RWPE1 (cell line): ENCODE measurements around the gene PAFAH1B2.

ENCODE experiments used
- CTCF ChIA-PET: fragments of 350-600 bp; sonication (Branson Sonifier 250); formaldehyde crosslinking; extraction: SDS; loops from one replicate; lab custom pipeline; 2021; lab: Yijun Ruan, JAX
- POLR2A ChIA-PET: fragments of 400-600 bp; formaldehyde crosslinking; extraction: SDS; loops from one replicate; lab custom pipeline; 2020; ENCODE audit warnings: antibody characterized with exemption; ENCODE audit not compliant: low non-redundant PET; lab: Yijun Ruan, JAX
- DNase-seq: peaks from one replicate; pipeline ENCODE4 v3.0.0; 2012; ENCODE audit warnings: low spot score
- H3K27ac ChIP-seq: fragments of 450-650 bp; 2 replicates; pipeline ENCODE4 v1.5.1; 2017
- TF ChIP-seq, protein P1 (sequence below): fragments of 450-650 bp; conservative IDR thresholded peaks from 2 replicates; pipeline ENCODE4 v1.5.1; 2017; ENCODE audit warnings: low read depth, mild to moderate bottlenecking

Gene PAFAH1B2

DNA sequence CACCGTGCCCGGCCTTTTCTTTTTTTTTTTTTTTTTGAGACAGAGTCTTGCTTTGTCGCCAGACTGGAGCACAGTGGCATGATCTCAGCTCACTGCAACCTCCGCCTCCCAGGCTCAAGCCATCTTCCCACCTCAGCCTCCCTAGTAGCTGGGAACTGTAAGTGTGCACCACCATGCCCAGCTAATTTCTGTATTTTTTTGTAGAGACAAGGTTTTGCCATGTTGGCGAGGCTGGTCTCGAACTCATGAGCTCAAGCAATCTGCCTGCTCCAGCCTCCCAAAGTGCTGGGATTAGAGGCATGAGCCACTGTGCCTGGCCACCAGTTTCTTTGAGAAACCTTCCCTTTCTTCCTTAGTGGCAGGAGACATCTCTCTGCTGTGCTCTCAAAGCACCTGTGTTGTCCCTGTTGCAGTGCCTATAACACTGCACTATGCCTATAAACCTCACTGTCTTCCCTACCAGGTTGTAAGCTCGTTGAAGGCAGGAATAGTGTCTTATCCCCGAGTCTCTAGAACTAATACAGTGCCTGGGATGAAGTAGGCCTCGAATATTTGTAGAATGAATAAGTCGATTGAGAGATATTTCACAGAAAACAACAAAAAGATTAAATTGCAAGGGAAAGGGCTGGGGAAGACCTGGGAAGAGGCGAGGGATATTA lies 68.7 kb downstream of the PAFAH1B2 start:
- H3K27ac ChIP-seq: no peak overlapping the region
- CTCF ChIA-PET: interaction anchor here (3.3 kb wide), 1 partner anchor 14 kb away, joined by 12 read pairs; no protein-coding TSS in a partner anchor
- TF ChIP-seq, protein P1, sequence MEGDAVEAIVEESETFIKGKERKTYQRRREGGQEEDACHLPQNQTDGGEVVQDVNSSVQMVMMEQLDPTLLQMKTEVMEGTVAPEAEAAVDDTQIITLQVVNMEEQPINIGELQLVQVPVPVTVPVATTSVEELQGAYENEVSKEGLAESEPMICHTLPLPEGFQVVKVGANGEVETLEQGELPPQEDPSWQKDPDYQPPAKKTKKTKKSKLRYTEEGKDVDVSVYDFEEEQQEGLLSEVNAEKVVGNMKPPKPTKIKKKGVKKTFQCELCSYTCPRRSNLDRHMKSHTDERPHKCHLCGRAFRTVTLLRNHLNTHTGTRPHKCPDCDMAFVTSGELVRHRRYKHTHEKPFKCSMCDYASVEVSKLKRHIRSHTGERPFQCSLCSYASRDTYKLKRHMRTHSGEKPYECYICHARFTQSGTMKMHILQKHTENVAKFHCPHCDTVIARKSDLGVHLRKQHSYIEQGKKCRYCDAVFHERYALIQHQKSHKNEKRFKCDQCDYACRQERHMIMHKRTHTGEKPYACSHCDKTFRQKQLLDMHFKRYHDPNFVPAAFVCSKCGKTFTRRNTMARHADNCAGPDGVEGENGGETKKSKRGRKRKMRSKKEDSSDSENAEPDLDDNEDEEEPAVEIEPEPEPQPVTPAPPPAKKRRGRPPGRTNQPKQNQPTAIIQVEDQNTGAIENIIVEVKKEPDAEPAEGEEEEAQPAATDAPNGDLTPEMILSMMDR: no peak
- POLR2A ChIA-PET: no interaction called here
- DNase-seq: no peak

DNA sequence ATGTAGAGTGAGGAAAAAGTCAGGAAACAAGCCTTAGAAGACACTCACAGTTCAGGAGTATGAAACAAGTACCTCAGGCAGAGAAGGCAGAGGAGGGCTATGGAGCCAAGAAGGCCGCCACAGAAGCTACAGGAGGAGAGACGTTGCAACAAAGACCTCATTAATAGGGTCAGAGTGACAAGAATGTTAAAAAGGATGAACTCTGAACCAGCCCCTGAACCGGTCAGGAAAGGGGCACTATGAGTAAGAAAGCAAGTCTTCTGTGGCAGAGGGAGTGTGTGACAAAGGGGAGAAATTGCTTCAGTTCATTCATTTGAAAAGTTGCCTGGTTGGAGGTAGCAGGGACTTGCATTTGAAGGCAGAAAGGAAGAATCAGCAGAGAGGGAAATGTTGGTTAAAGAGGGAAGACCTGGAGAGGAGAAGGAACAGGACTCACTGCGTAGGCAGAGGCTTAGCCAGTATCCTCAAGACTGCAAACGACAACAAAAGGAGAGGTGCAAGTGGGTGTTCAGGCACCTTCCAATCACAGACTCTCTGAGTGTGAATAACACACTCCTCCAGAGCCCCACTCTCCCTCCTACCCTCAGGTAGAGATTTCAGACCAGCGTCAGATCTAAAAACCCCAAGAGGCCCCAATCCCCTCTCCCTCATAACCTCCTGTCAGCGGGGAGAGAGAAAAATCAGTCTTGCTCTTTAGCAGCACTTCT lies 70.5 kb downstream of the PAFAH1B2 start:
- no peak for DNase-seq
- H3K27ac ChIP-seq: no peak overlapping the region
- CTCF ChIA-PET: interaction anchor here (1.6 kb wide), 1 partner anchor 13 kb away, joined by 4 read pairs; no protein-coding TSS in a partner anchor
- POLR2A ChIA-PET: no interaction called here
- TF ChIP-seq, protein P1: no peak

DNA sequence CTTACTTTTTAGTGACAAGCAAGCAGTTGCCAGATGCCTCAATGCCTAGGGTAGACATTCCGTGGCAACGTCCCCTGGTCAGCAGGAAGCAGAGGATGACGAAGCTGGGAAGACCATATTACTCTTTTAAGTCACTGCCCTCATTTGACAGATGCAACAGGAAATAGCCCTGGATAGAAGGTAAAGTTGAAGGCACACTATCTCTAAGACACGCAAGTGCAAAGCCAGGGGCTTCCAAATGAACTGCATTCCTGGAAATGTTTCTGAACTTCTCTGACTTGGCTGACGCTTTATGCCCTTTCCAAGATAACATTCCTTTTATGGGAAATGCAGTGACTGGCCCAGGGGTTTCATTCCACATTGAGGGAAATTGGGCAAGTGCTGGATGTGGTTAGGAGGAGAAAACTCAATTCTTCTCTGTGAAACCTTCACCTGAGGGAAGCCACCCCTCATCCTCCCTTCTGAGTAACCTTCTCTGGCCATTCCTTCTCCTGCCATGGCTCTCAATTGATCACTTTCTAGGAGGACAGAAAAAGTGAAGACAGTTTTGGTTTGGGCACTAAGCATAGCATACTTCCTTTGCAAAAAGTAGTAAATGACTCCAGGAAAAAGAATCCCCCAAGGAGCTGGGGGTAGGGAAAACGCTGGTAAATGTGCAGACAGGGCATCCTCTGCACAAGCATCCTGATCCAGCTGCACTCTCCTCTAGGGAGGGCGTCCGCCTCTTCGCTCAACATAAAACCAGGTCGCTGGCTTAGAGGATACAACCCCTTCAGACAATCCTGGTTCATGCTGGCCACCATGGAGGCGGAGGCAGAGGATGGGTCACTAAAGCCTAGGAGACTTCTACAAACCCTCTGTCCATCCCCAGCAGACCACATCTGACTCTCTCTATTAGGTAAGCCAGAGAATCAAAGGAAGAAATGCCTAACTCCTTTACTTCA lies 73.3 kb downstream of the PAFAH1B2 start:
- DNase-seq: no peak
- ChIA-PET POLR2A (no interaction called here), CTCF (no interaction called here)
- H3K27ac ChIP-seq: no peak overlapping the region
- TF ChIP-seq, protein P1: no peak

DNA sequence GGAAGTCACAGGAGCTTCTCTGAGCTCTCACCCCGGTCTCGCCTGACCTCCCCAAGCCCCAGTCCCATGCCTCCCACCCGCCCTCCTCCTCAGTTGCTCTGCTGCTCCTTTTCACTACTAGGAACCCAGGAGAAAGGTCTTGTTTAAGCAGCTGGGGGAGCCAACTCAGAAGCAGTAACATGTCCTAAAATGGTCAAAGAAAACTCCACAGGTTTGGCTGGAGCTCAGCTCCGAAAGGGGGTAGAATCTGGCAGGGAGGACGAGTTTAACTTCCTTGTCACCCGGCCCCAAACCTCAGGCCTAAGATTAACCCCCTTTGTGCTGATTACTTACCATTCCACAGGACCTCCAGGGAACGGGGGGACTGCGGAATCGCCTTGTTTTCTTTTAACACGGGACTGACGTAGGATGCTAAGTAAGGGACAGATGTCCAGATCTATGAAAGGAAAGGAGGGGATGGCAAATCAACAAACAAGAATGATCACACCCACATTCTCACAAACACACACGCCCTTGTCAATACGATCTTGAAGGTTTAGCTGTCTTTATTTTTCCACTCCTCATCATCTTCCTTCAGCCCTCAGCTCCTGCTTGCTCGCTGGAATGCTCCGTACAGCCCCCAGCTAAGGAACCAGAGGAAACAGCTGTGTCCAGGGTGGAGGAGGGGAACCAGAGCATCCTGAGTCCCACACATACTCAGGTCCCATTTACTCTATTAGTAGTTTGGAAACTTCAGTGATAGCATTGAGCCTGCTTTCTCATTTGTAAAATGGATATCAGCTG lies 74.2 kb downstream of the PAFAH1B2 start:
- H3K27ac ChIP-seq: no peak overlapping the region
- ChIA-PET CTCF (interaction anchor here (0.6 to 0.9 kb wide), 2 partner anchors 64 to 113 kb away, joined by 3 read pairs; no protein-coding TSS in a partner anchor), POLR2A (interaction anchor here (0.6 kb wide), 1 partner anchor 295 kb away, joined by 8 read pairs; no protein-coding TSS in a partner anchor)
- no peak for DNase-seq
- TF ChIP-seq, protein P1: no peak

DNA sequence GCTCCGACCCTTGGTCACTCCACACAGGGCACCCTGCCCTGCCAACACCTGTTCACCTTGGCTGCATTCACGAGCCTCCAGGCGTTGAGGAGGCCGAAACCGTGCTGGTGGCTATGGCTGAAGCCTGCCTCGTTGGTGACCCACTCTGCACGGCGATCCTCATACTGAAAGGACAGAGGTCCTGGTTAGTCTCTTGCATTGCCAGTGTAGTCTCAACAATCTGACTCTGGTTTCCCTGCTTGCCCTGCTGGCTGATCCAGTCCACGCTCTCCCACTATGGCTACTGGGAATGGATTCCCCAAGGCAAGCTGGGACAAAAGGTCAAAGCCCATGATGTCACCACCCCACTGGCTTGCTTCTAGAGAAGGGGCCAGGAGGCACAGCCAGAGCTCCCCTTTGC lies 74.9 kb downstream of the PAFAH1B2 start:
- TF ChIP-seq, protein P1: no peak
- ChIA-PET CTCF (interaction anchor here (0.6 to 0.9 kb wide), 2 partner anchors 65 to 113 kb away, joined by 3 read pairs; no protein-coding TSS in a partner anchor), POLR2A (no interaction called here)
- DNase-seq: no peak
- no peak overlapping the region for H3K27ac ChIP-seq
